ENCODE measurements around the gene CHST8.

Gene CHST8

GRCh38 chr19:33728141-33728540 is 106.4 kb downstream of the CHST8 start:
- Histone ChIP-seq H3K4me3 (ENCODE audit: low read depth, low read length) (no peak overlapping the region), H3K36me3 (no peaks in the 10 kb centered on the region), H3K27me3 (no peaks in the 10 kb centered on the region), H3K4me1 (peaks cover 34% of the 10 kb centered on the region), H3K9me3 (no peaks in the 10 kb centered on the region; the same call in 1 of the 2 replicates)
- no peak for TF ChIP-seq CTCF (IDR thresholded peaks at IDR 0.05; ENCODE audit: low read depth, low read length)
- DNase-seq: no peak

- Histone ChIP-seq H3K4me3 (ENCODE audit: low read depth, low read length) (no peak overlapping the region), H3K36me3 (no peaks in the 10 kb centered on the region), H3K27me3 (no peaks in the 10 kb centered on the region), H3K9me3 (no peaks in the 10 kb centered on the region; the same call in 1 of the 2 replicates), H3K4me1 (peaks cover 16% of the 10 kb centered on the region; the same call in 1 of the 2 replicates)
- DNase-seq: no peak
- no peak for TF ChIP-seq CTCF (IDR thresholded peaks at IDR 0.05; ENCODE audit: low read depth, low read length)
Observed at GRCh38 chr19:33730858-33731607, 109.3 kb downstream of the CHST8 start.

- Histone ChIP-seq H3K4me1 (peaks cover 21% of the 10 kb centered on the region), H3K27me3 (no peaks in the 10 kb centered on the region), H3K4me3 (ENCODE audit: low read depth, low read length) (no peak overlapping the region), H3K9me3 (no peaks in the 10 kb centered on the region; the same call in 1 of the 2 replicates), H3K36me3 (no peaks in the 10 kb centered on the region)
- TF ChIP-seq CTCF (IDR thresholded peaks at IDR 0.05; ENCODE audit: low read depth, low read length): no peak
- no peak for DNase-seq
Observed at GRCh38 chr19:33731881-33732280, 110.1 kb downstream of the CHST8 start.

- Histone ChIP-seq H3K9me3 (no peaks in the 10 kb centered on the region), H3K4me1 (peaks cover 12% of the 10 kb centered on the region), H3K4me3 (ENCODE audit: low read depth, low read length) (no peak overlapping the region), H3K36me3 (no peaks in the 10 kb centered on the region), H3K27me3 (no peaks in the 10 kb centered on the region)
- DNase-seq: no peak
- TF ChIP-seq CTCF (IDR thresholded peaks at IDR 0.05; ENCODE audit: low read depth, low read length): no peak
Observed at GRCh38 chr19:33734913-33735312, 113.2 kb downstream of the CHST8 start.

- Histone ChIP-seq H3K4me3 (ENCODE audit: low read depth, low read length) (no peak overlapping the region), H3K27me3 (no peaks in the 10 kb centered on the region), H3K4me1 (peaks cover 12% of the 10 kb centered on the region), H3K36me3 (no peaks in the 10 kb centered on the region), H3K9me3 (no peaks in the 10 kb centered on the region)
- peak; percentile 27 for TF ChIP-seq CTCF (IDR thresholded peaks at IDR 0.05; ENCODE audit: low read depth, low read length)
- peak; percentile 58 for DNase-seq
Observed at GRCh38 chr19:33736158-33736557, 114.4 kb downstream of the CHST8 start.

GRCh38 chr19:33736787-33737186 is 115.0 kb downstream of the CHST8 start:
- no peak for TF ChIP-seq CTCF (IDR thresholded peaks at IDR 0.05; ENCODE audit: low read depth, low read length)
- no peaks in the 10 kb centered on the region for H3K27me3 ChIP-seq
- DNase-seq: no peak
- H3K4me3 ChIP-seq (ENCODE audit: low read depth, low read length): no peak overlapping the region
- H3K36me3 ChIP-seq: no peaks in the 10 kb centered on the region
- peaks cover 12% of the 10 kb centered on the region for H3K4me1 ChIP-seq
- no peaks in the 10 kb centered on the region for H3K9me3 ChIP-seq
